GM18498 (cell line): ENCODE data around the gene MRTFA.
"Not testable (repeated sequence)": the region's sequence is repeated elsewhere in the genome, so short reads cannot be mapped to it uniquely, and the experiment has no call there.

Experiments
- ATAC-seq: cut with Tn5 transposase; IDR thresholded peaks from one replicate; pipeline ENCODE4 v1.9.1; 2021; ENCODE audit warnings: mild to moderate bottlenecking, moderate library complexity; ENCODE audit not compliant: unreplicated experiment

The MRTFA gene

GRCh38 chr22:40660730-40661129 lies 24.2 kb upstream of the MRTFA start:
- ATAC-seq = no peak

DNA sequence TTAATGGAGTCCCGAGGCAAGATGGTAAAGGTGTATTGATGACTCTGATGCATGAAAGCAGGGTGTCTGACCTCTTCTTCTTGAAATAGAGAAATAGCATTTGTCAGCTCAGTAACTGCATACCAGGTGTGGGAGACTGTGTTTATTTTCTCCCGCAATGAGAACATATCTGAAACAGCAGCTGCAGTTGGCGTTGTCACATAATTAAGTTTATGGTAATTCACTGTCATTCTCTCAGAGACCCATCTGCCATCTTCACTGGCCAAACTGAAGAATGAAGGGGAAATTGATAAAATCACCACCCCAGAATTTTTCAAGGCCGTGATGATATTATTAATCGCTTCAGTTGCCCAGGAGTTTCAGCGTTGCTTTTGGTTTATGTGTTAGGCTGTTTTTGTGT lies 22.6 kb upstream of the MRTFA start:
- ATAC-seq = no peak

- not testable (repeated sequence) for ATAC-seq
These were observed 20.1 kb upstream of the MRTFA start for GRCh38 chr22:40656651-40657050.

DNA sequence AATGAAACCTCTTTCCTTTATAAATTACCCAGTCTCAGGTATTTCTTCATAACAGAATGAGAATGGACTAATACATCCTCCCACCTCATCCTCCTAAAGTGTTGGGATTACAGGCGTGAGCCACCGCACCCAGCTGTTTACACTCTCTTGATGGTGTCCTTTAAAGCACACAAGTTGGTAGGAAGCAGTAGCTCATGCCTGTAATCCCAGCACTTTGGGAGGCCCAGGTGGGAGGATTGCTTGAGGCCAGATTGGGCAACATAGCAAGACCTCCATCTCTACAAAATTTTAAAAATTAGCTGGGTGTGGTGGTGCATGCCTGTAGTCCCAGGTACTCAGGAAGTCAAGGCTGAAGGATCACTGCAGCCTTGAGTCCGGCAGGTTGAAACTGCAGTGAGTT lies 19.4 kb upstream of the MRTFA start:
- ATAC-seq = not testable (repeated sequence)

DNA sequence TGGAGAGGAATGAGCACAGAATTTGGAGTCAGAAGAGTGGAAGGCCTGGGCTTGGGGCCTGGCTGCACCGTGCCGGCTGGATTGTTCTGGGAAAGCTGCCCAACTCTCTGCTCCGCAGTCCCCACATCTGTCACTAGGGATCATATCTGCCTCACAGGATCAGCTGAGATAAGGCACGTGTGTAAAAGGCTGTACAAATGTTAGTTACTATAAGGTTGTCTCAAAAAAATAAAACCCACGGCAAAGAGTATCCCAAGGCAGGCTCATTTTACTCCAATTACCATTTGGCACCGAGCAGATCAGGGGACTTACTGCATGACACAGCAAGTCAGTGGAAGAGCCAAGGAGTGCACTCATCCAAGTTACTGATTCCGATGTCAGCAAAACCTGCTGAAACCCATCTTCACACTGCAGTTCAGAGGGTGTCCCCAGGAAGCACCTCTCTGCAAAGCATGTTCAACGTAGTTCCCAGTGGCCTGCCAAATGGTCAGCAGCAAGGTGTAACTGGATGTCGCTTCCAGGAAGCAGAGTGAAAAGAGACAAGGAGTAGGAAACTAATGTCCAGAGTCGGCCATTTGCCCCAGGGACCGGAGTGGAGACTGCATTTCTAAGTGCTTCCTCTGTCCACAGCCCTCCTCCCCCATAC lies 18.1 kb upstream of the MRTFA start:
- no peak for ATAC-seq

GRCh38 chr22:40653361-40653760 lies 16.8 kb upstream of the MRTFA start:
- no peak for ATAC-seq

GRCh38 chr22:40651563-40652501 lies 15.3 kb upstream of the MRTFA start:
- ATAC-seq = no peak

GRCh38 chr22:40651057-40651456 lies 14.5 kb upstream of the MRTFA start:
- no peak for ATAC-seq

DNA sequence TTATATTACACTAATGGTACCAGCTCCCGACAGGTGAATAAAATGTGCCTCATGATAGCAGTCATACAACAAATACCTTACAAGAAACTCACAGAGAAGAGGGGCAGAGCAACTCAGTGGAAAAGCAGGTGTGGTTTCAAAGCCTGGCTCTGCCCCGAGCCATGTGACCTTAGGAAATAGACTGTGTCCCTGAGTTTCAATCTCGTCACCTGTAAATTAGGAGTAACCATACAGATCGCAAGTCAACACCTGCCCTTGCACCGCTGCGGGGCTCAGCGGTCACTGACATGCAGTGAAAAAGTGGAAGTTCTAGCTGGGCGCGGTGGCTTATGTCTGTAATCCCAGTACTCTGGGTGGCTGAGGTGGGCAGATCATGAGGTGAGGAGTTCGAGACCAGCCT lies 11.9 kb upstream of the MRTFA start:
- no peak for ATAC-seq

GRCh38 chr22:40645579-40646197 lies 9.2 kb upstream of the MRTFA start:
- no peak for ATAC-seq

GRCh38 chr22:40642316-40642715 lies 5.8 kb upstream of the MRTFA start:
- ATAC-seq = no peak

DNA sequence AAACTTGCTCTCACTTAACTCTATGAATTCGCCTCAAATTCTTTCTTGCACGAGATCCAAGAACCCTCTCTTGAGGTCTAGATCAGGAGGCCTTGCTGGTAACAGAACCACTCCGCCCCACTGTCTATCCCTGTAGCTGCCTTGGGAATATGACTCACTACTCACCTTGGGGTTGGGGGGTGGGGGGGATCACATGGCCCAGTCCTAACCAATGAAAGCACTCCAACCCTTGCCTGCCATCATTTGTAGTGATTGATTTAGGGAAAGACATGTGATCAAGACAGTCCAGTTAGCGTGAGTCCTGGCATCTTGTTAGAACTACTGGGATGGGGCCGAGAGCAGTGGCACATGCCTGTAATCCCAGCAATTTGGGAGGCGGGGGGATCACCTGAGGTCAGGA lies 4.8 kb upstream of the MRTFA start:
- ATAC-seq = no peak

GRCh38 chr22:40638261-40638660 lies 1.7 kb upstream of the MRTFA start:
- no peak for ATAC-seq

DNA sequence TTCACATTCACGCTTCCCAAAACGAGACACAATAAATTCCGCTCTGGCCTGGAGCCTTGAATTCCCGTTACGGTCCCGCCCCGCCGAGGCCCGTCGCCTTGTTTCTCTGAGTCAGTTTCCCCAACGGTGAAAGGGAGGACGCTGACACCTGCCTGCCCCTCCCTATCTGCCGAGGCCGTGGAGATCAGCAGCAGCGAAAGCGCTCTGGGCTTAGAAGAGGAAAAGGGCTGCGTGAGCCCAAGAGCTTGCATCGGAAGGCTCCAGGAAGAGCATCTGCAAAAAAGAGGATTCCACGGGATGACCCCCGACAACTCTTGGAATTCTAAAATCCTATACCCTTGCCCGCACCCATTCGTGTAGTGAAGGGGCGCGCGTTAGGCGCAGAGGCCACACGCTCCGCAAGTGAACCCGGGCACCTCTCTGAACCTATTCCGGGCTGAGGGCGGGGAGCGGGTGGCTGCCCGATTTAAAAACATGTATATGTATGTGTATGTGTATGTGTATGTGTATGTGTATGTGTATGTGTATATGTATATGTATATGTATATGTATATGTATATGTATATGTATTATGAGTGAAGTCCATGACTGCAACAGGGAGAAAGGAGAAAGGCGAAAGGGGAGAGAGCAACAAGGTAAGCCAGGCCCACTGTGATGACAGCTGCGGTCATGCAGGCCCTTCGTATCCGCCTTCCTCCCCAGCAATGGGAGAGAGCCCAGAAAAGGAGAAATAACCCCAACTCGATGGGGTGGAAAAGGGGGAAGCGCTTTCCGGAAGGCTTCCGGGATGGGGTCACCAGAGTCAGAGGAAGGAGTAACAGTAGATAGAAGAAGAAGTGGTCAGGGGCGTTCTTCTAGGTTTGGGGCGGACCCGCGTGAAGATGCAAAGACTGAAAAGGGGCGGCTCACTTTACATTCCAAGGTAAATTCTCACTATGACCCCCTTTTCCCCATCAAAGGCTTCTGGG lies 948 bp upstream of the MRTFA start:
- peak; percentile 1 for ATAC-seq

GRCh38 chr22:40635940-40636379 lies 559 bp downstream of the MRTFA start:
- peak; percentile 18 for ATAC-seq

DNA sequence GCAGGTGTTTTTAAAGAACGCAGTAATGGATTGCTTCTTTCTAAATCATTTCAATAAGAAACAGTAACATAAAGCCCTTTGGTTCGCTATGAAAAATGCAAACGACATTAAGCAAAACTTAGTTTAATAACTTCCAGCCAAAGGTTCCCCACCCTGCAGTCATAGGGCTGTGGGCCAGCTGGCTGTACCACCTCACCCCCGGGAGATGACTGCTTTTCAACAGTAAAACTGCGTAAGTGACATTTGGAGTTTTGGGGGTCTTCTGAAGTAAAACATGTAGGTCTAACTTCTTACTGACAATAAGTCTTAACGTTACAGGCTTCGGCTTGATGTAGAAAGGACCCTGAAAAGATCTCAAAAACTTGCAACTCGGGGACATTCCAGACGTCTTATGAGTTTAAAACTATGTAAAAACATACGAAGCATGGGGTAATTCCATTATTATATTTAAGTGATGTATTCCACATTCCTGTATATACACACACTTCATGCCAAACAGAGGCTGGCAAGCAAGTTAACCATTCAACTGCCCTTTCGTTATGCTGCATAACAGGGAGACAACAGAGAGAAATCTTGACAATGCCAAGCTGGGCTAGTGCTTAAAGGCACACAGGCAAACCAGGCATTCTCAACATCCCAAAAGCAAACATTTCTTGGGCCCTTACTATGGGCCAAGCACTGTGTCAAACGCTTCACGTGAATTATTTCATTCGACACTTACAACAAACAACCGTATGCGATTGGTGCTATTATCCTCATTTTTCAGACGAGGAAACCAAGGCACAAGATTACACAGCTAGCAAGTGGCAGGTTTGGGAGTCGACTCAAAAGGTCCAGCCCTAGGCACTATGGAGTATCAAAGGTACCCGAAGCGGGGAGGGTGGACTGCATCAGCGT lies 1.2 kb downstream of the MRTFA start:
- no peak for ATAC-seq

GRCh38 chr22:40634119-40634903 lies 2.2 kb downstream of the MRTFA start:
- no peak for ATAC-seq

GRCh38 chr22:40633036-40633435 lies 3.5 kb downstream of the MRTFA start:
- no peak for ATAC-seq

- no peak for ATAC-seq
These were observed 4.6 kb downstream of the MRTFA start for GRCh38 chr22:40631925-40632324.
